Karpas-422 (cell line): ENCODE data around the gene TMEM63A. TPM values are rescaled to one million over a fixed set of nuclear protein-coding genes. Genes with fewer than 3 reads are reported as not detected.

Experiments used
- DNase-seq: peaks from one replicate; pipeline ENCODE4 v3.0.0-alpha.2; 2015
- H2AFZ ChIP-seq: fragments of 200-600 bp; sonication (generic); 2 replicates; pipeline ENCODE4 v1.6.1; 2014; ENCODE audit warnings: antibody characterized with exemption, low read length, mixed read lengths
- H3K27ac ChIP-seq: fragments of 200-600 bp; sonication (generic); 2 replicates; pipeline ENCODE4 v1.5.1; 2014; ENCODE audit warnings: mild to moderate bottlenecking, low read length, moderate library complexity
- H3K27me3 ChIP-seq: fragments of 200-600 bp; sonication (generic); 2 replicates; pipeline ENCODE4 v1.6.1; 2014; ENCODE audit warnings: low read length, mixed read lengths
- H3K36me3 ChIP-seq: fragments of 200-600 bp; sonication (generic); 2 replicates; pipeline ENCODE4 v1.6.1; 2014; ENCODE audit warnings: low read length, mixed read lengths; ENCODE audit not compliant: insufficient read depth
- H3K4me1 ChIP-seq: fragments of 200-600 bp; sonication (generic); 2 replicates; pipeline ENCODE4 v1.6.1; 2014; ENCODE audit warnings: mild to moderate bottlenecking, low read length, mixed read lengths
- H3K4me2 ChIP-seq: fragments of 200-600 bp; sonication (generic); 2 replicates; pipeline ENCODE4 v1.6.1; 2014; ENCODE audit warnings: low read length, low read depth, mild to moderate bottlenecking; ENCODE audit not compliant: poor library complexity, severe bottlenecking
- H3K4me3 ChIP-seq: fragments of 200-600 bp; sonication (generic); 2 replicates; pipeline ENCODE4 v1.5.1; 2014; ENCODE audit warnings: mild to moderate bottlenecking, antibody characterized with exemption, low read length, mixed read lengths
- H3K79me2 ChIP-seq: fragments of 200-600 bp; sonication (generic); 2 replicates; pipeline ENCODE4 v1.6.1; 2014; ENCODE audit warnings: mild to moderate bottlenecking, low read length, mixed read lengths
- H3K9ac ChIP-seq: fragments of 200-600 bp; sonication (generic); 2 replicates; pipeline ENCODE4 v1.6.0; 2014; ENCODE audit warnings: low read length
- H3K9me2 ChIP-seq: fragments of 200-600 bp; sonication (generic), shearing (Covaris generic); replicated peaks from 2 replicates; pipeline ENCODE4 v1.6.0; 2014; ENCODE audit warnings: mild to moderate bottlenecking, low read length, moderate library complexity; ENCODE audit not compliant: insufficient read depth
- H3K9me3 ChIP-seq: fragments of 300-700, 200-600 bp; sonication (generic); 2 replicates; pipeline ENCODE4 v1.6.1; 2014; ENCODE audit warnings: low read length, mixed read lengths
- H4K20me1 ChIP-seq: fragments of 200-600 bp; sonication (generic); 2 replicates; pipeline ENCODE4 v1.6.1; 2014; ENCODE audit warnings: mild to moderate bottlenecking, antibody characterized with exemption, low read length, low read depth; ENCODE audit not compliant: insufficient read depth
- total RNA-seq: library from RNA; depleted of rRNA; stranded (reverse); fragments of >200 nt; shearing (Covaris generic); gene quantifications from 2 replicates; pipeline ENCODE4 v1.2.3, GENCODE V29; 2014; ENCODE audit warnings: low replicate concordance

The TMEM63A gene
- total RNA-seq, 1 experiment from 2014 or later, result 4.8 TPM

- H4K20me1 ChIP-seq, result no peaks in the 10 kb centered on the region
- H3K36me3 ChIP-seq, result no peaks in the 10 kb centered on the region
- H3K79me2 ChIP-seq, result no peaks in the 10 kb centered on the region
- H3K4me1 ChIP-seq, result no peaks in the 10 kb centered on the region
- H3K4me2 ChIP-seq, result no peak overlapping the region
- no peaks in the 10 kb centered on the region for H3K9me3 ChIP-seq
- no peak overlapping the region for H3K27ac ChIP-seq
- no peaks in the 10 kb centered on the region for H3K9me2 ChIP-seq
- H3K27me3 ChIP-seq, result no peaks in the 10 kb centered on the region
- no peak for DNase-seq
- H3K4me3 ChIP-seq, result no peak overlapping the region
- H2AFZ ChIP-seq, result no peak overlapping the region
- H3K9ac ChIP-seq, result no peak overlapping the region
Measured at GRCh38 chr1:225899044-225899925, 17.1 kb upstream of the TMEM63A start.

GRCh38 chr1:225897595-225898514 lies 15.7 kb upstream of the TMEM63A start:
- Histone ChIP-seq H3K27me3 (no peaks in the 10 kb centered on the region), H3K36me3 (no peaks in the 10 kb centered on the region), H3K9me2 (no peaks in the 10 kb centered on the region), H3K27ac (no peak overlapping the region), H3K9ac (no peak overlapping the region), H3K4me2 (no peak overlapping the region), H3K9me3 (no peaks in the 10 kb centered on the region), H3K4me1 (no peaks in the 10 kb centered on the region), H4K20me1 (no peaks in the 10 kb centered on the region), H3K79me2 (no peaks in the 10 kb centered on the region), H2AFZ (no peak overlapping the region), H3K4me3 (no peak overlapping the region)
- DNase-seq, result no peak

GRCh38 chr1:225896937-225897549 lies 14.9 kb upstream of the TMEM63A start:
- no peak overlapping the region for H3K27ac ChIP-seq
- H3K4me2 ChIP-seq, result no peak overlapping the region
- H3K36me3 ChIP-seq, result no peaks in the 10 kb centered on the region
- H4K20me1 ChIP-seq, result no peaks in the 10 kb centered on the region
- no peaks in the 10 kb centered on the region for H3K27me3 ChIP-seq
- no peak overlapping the region for H3K9ac ChIP-seq
- DNase-seq, result no peak
- H3K9me2 ChIP-seq, result no peaks in the 10 kb centered on the region
- H3K4me1 ChIP-seq, result no peaks in the 10 kb centered on the region
- H3K4me3 ChIP-seq, result no peak overlapping the region
- no peaks in the 10 kb centered on the region for H3K79me2 ChIP-seq
- no peak overlapping the region for H2AFZ ChIP-seq
- H3K9me3 ChIP-seq, result no peaks in the 10 kb centered on the region

- Histone ChIP-seq H3K27ac (no peak overlapping the region), H3K27me3 (no peaks in the 10 kb centered on the region), H3K4me2 (no peak overlapping the region), H3K4me3 (no peak overlapping the region), H3K9me2 (no peaks in the 10 kb centered on the region), H3K79me2 (no peaks in the 10 kb centered on the region), H4K20me1 (no peaks in the 10 kb centered on the region), H3K9me3 (no peaks in the 10 kb centered on the region), H3K9ac (no peak overlapping the region), H3K4me1 (no peaks in the 10 kb centered on the region), H2AFZ (no peak overlapping the region), H3K36me3 (no peaks in the 10 kb centered on the region)
- no peak for DNase-seq
Measured at GRCh38 chr1:225896494-225896893, 14.3 kb upstream of the TMEM63A start.

- Histone ChIP-seq H3K9me2 (no peaks in the 10 kb centered on the region), H3K4me1 (no peaks in the 10 kb centered on the region), H3K79me2 (no peaks in the 10 kb centered on the region), H3K9ac (no peak overlapping the region), H3K36me3 (no peaks in the 10 kb centered on the region), H3K27ac (no peak overlapping the region), H3K9me3 (no peaks in the 10 kb centered on the region), H3K27me3 (no peaks in the 10 kb centered on the region), H2AFZ (no peak overlapping the region), H4K20me1 (no peaks in the 10 kb centered on the region), H3K4me3 (no peak overlapping the region), H3K4me2 (no peak overlapping the region)
- DNase-seq, result no peak
Measured at GRCh38 chr1:225892307-225892706, 10.1 kb upstream of the TMEM63A start.

- H3K9me2 ChIP-seq, result no peaks in the 10 kb centered on the region
- no peak overlapping the region for H2AFZ ChIP-seq
Measured at GRCh38 chr1:225891229-225891972, 9.2 kb upstream of the TMEM63A start.

GRCh38 chr1:225890346-225891228 lies 8.4 kb upstream of the TMEM63A start:
- Histone ChIP-seq H3K79me2 (no peaks in the 10 kb centered on the region), H4K20me1 (no peaks in the 10 kb centered on the region), H2AFZ (no peak overlapping the region), H3K27ac (no peak overlapping the region), H3K4me3 (no peak overlapping the region), H3K4me1 (no peaks in the 10 kb centered on the region), H3K36me3 (no peaks in the 10 kb centered on the region), H3K9me3 (no peaks in the 10 kb centered on the region), H3K4me2 (no peak overlapping the region), H3K27me3 (no peaks in the 10 kb centered on the region), H3K9ac (no peak overlapping the region), H3K9me2 (no peaks in the 10 kb centered on the region)
- no peak for DNase-seq

More at GRCh38 chr1:225891229-225891972, 9.2 kb upstream of the TMEM63A start:
- no peak for DNase-seq
- H3K9me3 ChIP-seq, result no peaks in the 10 kb centered on the region
- no peaks in the 10 kb centered on the region for H4K20me1 ChIP-seq
- no peaks in the 10 kb centered on the region for H3K79me2 ChIP-seq
- no peak overlapping the region for H3K27ac ChIP-seq
- no peaks in the 10 kb centered on the region for H3K4me1 ChIP-seq
- H3K36me3 ChIP-seq, result no peaks in the 10 kb centered on the region
- H3K4me3 ChIP-seq, result no peak overlapping the region
- no peaks in the 10 kb centered on the region for H3K27me3 ChIP-seq
- H3K9ac ChIP-seq, result no peak overlapping the region
- no peak overlapping the region for H3K4me2 ChIP-seq
